Activated CD8-positive, alpha-beta memory T cell treated with anti-CD3 and anti-CD28 coated beads, Interleukin-2, amount 10 ng/mL, durations not matched to agents 7 days and 5 days (primary cell): Measurements from ENCODE around the gene TMEM229B. TPM values are rescaled to one million over a fixed set of nuclear protein-coding genes. Genes with fewer than 3 reads are reported as not detected.
"Not testable (repeated sequence)": the region's sequence is repeated elsewhere in the genome, so short reads cannot be mapped to it uniquely, and the experiment has no call there.

ENCODE experiments used
- ATAC-seq: fragments of 150-1000 bp; cut with Tn5 transposase; one replicate; pipeline ENCODE4 v1.10.0; 2021; ENCODE audit warnings: moderate library complexity
- CTCF ChIA-PET: fragments of 350-600 bp; sonication (Branson Sonifier 250); formaldehyde crosslinking; loops from one replicate; lab custom pipeline; 2021; ENCODE audit warnings: antibody characterized with exemption; lab: Charles Lee
- DNase-seq: peaks from one replicate; pipeline ENCODE4 v3.0.0-alpha.2; 2020
- H3K27ac Mint-ChIP-seq: one replicate; pipeline ENCODE4 v1.8.0; 2021; ENCODE audit warnings: mild to moderate bottlenecking, mixed read lengths
- H3K27me3 Mint-ChIP-seq: one replicate; pipeline ENCODE4 v1.8.0; 2021; ENCODE audit warnings: mixed read lengths
- H3K36me3 Mint-ChIP-seq: one replicate; pipeline ENCODE4 v1.8.0; 2021; ENCODE audit warnings: mild to moderate bottlenecking, mixed read lengths
- H3K4me1 Mint-ChIP-seq: one replicate; pipeline ENCODE4 v1.8.0; 2021; ENCODE audit warnings: mixed read lengths
- H3K4me3 Mint-ChIP-seq: one replicate; pipeline ENCODE4 v1.8.0; 2021; ENCODE audit warnings: mild to moderate bottlenecking, moderate library complexity, mixed read lengths
- H3K9me3 Mint-ChIP-seq: one replicate; pipeline ENCODE4 v1.8.0; 2022; ENCODE audit warnings: low read depth, mixed read lengths
- total RNA-seq, 2 experiments: library from RNA; stranded (reverse); gene quantifications; one replicate each; pipeline ENCODE4 v1.2.3, GENCODE V29; 2021

The TMEM229B gene
- total RNA-seq, 2 experiments from 2014 or later, result 5.1 to 7.0 TPM

GRCh38 chr14:67453575-67454300 is 34.8 kb downstream of the TMEM229B start:
- Mint-ChIP-seq H3K4me3 (no peak overlapping the region), H3K4me1 (no peaks in the 10 kb centered on the region), H3K27ac (no peak overlapping the region), H3K27me3 (peaks cover 7% of the 10 kb centered on the region), H3K36me3 (no peaks in the 10 kb centered on the region), H3K9me3 (no peaks in the 10 kb centered on the region)
- CTCF ChIA-PET, result interaction anchor here (1.3 to 1.9 kb wide), 2 partner anchors 27 to 118 kb away, joined by 4 to 9 read pairs; no protein-coding TSS in a partner anchor
- ATAC-seq (no peak), DNase-seq (no peak)

GRCh38 chr14:67451667-67452066 is 36.9 kb downstream of the TMEM229B start:
- peaks cover 19% of the 10 kb centered on the region for H3K27me3 Mint-ChIP-seq
- not testable (repeated sequence) for H3K27ac Mint-ChIP-seq, H3K9me3 Mint-ChIP-seq, H3K4me3 Mint-ChIP-seq, ATAC-seq, DNase-seq, H3K36me3 Mint-ChIP-seq, H3K4me1 Mint-ChIP-seq
- CTCF ChIA-PET, result interaction anchor here (1.1 to 1.6 kb wide), 2 partner anchors 10 to 25 kb away, joined by 3 to 6 read pairs; no protein-coding TSS in a partner anchor

GRCh38 chr14:67449096-67449495 is 39.4 kb downstream of the TMEM229B start:
- H3K36me3 Mint-ChIP-seq, result no peaks in the 10 kb centered on the region
- H3K27me3 Mint-ChIP-seq, result peaks cover 34% of the 10 kb centered on the region
- CTCF ChIA-PET, result no interaction called here
- no peak overlapping the region for H3K4me3 Mint-ChIP-seq
- no peak for DNase-seq
- no peaks in the 10 kb centered on the region for H3K9me3 Mint-ChIP-seq
- ATAC-seq, result no peak
- no peaks in the 10 kb centered on the region for H3K4me1 Mint-ChIP-seq
- H3K27ac Mint-ChIP-seq, result no peak overlapping the region

GRCh38 chr14:67447033-67447381 is 41.5 kb downstream of the TMEM229B start:
- Mint-ChIP-seq H3K4me1 (no peaks in the 10 kb centered on the region), H3K36me3 (no peaks in the 10 kb centered on the region), H3K4me3 (no peak overlapping the region), H3K27ac (no peak overlapping the region), H3K27me3 (peaks cover 50% of the 10 kb centered on the region), H3K9me3 (no peaks in the 10 kb centered on the region)
- CTCF ChIA-PET, result interaction anchor here (1.2 kb wide), 1 partner anchor 19 kb away, joined by 4 read pairs; no protein-coding TSS in a partner anchor
- no peak for DNase-seq
- no peak for ATAC-seq

- H3K9me3 Mint-ChIP-seq, result no peaks in the 10 kb centered on the region
- no peak overlapping the region for H3K4me3 Mint-ChIP-seq
- H3K27ac Mint-ChIP-seq, result no peak overlapping the region
- peaks cover 50% of the 10 kb centered on the region for H3K27me3 Mint-ChIP-seq
- H3K4me1 Mint-ChIP-seq, result no peaks in the 10 kb centered on the region
- no peaks in the 10 kb centered on the region for H3K36me3 Mint-ChIP-seq
- ATAC-seq (no peak), DNase-seq (no peak)
- CTCF ChIA-PET, result no interaction called here
Observed at GRCh38 chr14:67446371-67447032, 42.0 kb downstream of the TMEM229B start.

GRCh38 chr14:67444395-67444794 is 44.1 kb downstream of the TMEM229B start:
- Mint-ChIP-seq H3K4me1 (no peaks in the 10 kb centered on the region), H3K27me3 (peaks cover 51% of the 10 kb centered on the region), H3K27ac (no peak overlapping the region), H3K4me3 (no peak overlapping the region), H3K9me3 (no peaks in the 10 kb centered on the region), H3K36me3 (no peaks in the 10 kb centered on the region)
- DNase-seq (no peak), ATAC-seq (no peak)
- CTCF ChIA-PET, result interaction anchor here (2.2 kb wide), 1 partner anchor 17 kb away, joined by 7 read pairs; no protein-coding TSS in a partner anchor

GRCh38 chr14:67442139-67442906 is 46.2 kb downstream of the TMEM229B start:
- H3K36me3 Mint-ChIP-seq, result no peaks in the 10 kb centered on the region
- no peak overlapping the region for H3K27ac Mint-ChIP-seq
- ATAC-seq, result no peak
- CTCF ChIA-PET, result interaction anchor here (1.2 kb wide), 1 partner anchor 9 kb away, joined by 3 read pairs; no protein-coding TSS in a partner anchor
- no peaks in the 10 kb centered on the region for H3K4me1 Mint-ChIP-seq
- H3K27me3 Mint-ChIP-seq, result peaks cover 51% of the 10 kb centered on the region
- no peaks in the 10 kb centered on the region for H3K9me3 Mint-ChIP-seq
- no peak for DNase-seq
- H3K4me3 Mint-ChIP-seq, result no peak overlapping the region

- CTCF ChIA-PET, result interaction anchor here (1.2 to 1.3 kb wide), 2 partner anchors 10 to 14 kb away, joined by 3 to 5 read pairs; no protein-coding TSS in a partner anchor
- no peaks in the 10 kb centered on the region for H3K36me3 Mint-ChIP-seq
- no peaks in the 10 kb centered on the region for H3K4me1 Mint-ChIP-seq
- H3K27ac Mint-ChIP-seq, result no peak overlapping the region
- DNase-seq (no peak), ATAC-seq (no peak)
- H3K27me3 Mint-ChIP-seq, result peaks cover 48% of the 10 kb centered on the region
- H3K9me3 Mint-ChIP-seq, result no peaks in the 10 kb centered on the region
- H3K4me3 Mint-ChIP-seq, result no peak overlapping the region
Observed at GRCh38 chr14:67441672-67442071, 46.8 kb downstream of the TMEM229B start.

GRCh38 chr14:67441256-67441655 is 47.3 kb downstream of the TMEM229B start:
- peaks cover 43% of the 10 kb centered on the region for H3K27me3 Mint-ChIP-seq
- no peaks in the 10 kb centered on the region for H3K9me3 Mint-ChIP-seq
- CTCF ChIA-PET, result interaction anchor here (0.8 to 1.3 kb wide), 4 partner anchors 10 to 263 kb away, joined by 3 to 5 read pairs (median 3); no protein-coding TSS in a partner anchor
- ATAC-seq (no peak), DNase-seq (no peak)
- no peaks in the 10 kb centered on the region for H3K36me3 Mint-ChIP-seq
- no peaks in the 10 kb centered on the region for H3K4me1 Mint-ChIP-seq
- H3K4me3 Mint-ChIP-seq, result no peak overlapping the region
- H3K27ac Mint-ChIP-seq, result no peak overlapping the region

GRCh38 chr14:67440513-67440912 is 48.0 kb downstream of the TMEM229B start:
- Mint-ChIP-seq H3K9me3 (no peaks in the 10 kb centered on the region), H3K4me3 (no peak overlapping the region), H3K27me3 (peaks cover 40% of the 10 kb centered on the region), H3K4me1 (no peaks in the 10 kb centered on the region), H3K36me3 (no peaks in the 10 kb centered on the region), H3K27ac (no peak overlapping the region)
- CTCF ChIA-PET, result interaction anchor here (0.8 to 1.5 kb wide), 4 partner anchors 10 to 264 kb away, joined by 3 to 5 read pairs (median 3); partner anchors contain the start of gene PIGH
- ATAC-seq (no peak), DNase-seq (no peak)

GRCh38 chr14:67438969-67439368 is 49.6 kb downstream of the TMEM229B start:
- DNase-seq (no peak), ATAC-seq (no peak)
- peaks cover 39% of the 10 kb centered on the region for H3K27me3 Mint-ChIP-seq
- no peaks in the 10 kb centered on the region for H3K4me1 Mint-ChIP-seq
- H3K36me3 Mint-ChIP-seq, result no peaks in the 10 kb centered on the region
- no peak overlapping the region for H3K27ac Mint-ChIP-seq
- H3K9me3 Mint-ChIP-seq, result no peaks in the 10 kb centered on the region
- no peak overlapping the region for H3K4me3 Mint-ChIP-seq
- CTCF ChIA-PET, result interaction anchor here (1.2 to 1.3 kb wide), 3 partner anchors 9 to 142 kb away, joined by 3 to 4 read pairs (median 3); no protein-coding TSS in a partner anchor

- Mint-ChIP-seq H3K4me3 (no peak overlapping the region), H3K27me3 (peaks cover 35% of the 10 kb centered on the region), H3K36me3 (no peaks in the 10 kb centered on the region), H3K4me1 (no peaks in the 10 kb centered on the region), H3K27ac (no peak overlapping the region), H3K9me3 (no peaks in the 10 kb centered on the region)
- no peak for ATAC-seq
- CTCF ChIA-PET, result interaction anchor here (0.6 to 1.1 kb wide), 5 partner anchors 9 to 269 kb away, joined by 3 to 4 read pairs (median 4); partner anchors contain the start of gene PIGH
- DNase-seq, result no peak
Observed at GRCh38 chr14:67436006-67436866, 52.3 kb downstream of the TMEM229B start.
